Activated CD4-positive, alpha-beta T cell treated with anti-CD3 and anti-CD28 coated beads, Interleukin-2, amount 10 ng/mL, durations not matched to agents 7 days and 5 days (primary cell): ENCODE results near the gene ECE1. TPM values are rescaled to one million over a fixed set of nuclear protein-coding genes. Genes with fewer than 3 reads are reported as not detected.
A peak's percentile ranks its signal among the peaks of the same experiment; 100 is the strongest.
"Not testable (repeated sequence)": the region's sequence is repeated elsewhere in the genome, so short reads cannot be mapped to it uniquely, and the experiment has no call there.

ENCODE experiments used
- CTCF ChIA-PET: fragments of 350-600 bp; sonication (Branson Sonifier 250); formaldehyde crosslinking; loops from one replicate; lab custom pipeline; 2021; ENCODE audit warnings: antibody characterized with exemption; lab: Charles Lee
- POLR2A ChIA-PET: fragments of 350-600 bp; sonication (Branson Sonifier 250); formaldehyde crosslinking; loops from one replicate; lab custom pipeline; 2021; ENCODE audit warnings: antibody characterized with exemption; lab: Charles Lee
- DNase-seq: peaks from one replicate; pipeline ENCODE4 v3.0.0-alpha.2; 2020
- H3K27ac Mint-ChIP-seq: one replicate; pipeline ENCODE4 v1.8.0; 2021; ENCODE audit warnings: mild to moderate bottlenecking, moderate library complexity, mixed read lengths
- H3K27me3 Mint-ChIP-seq: one replicate; pipeline ENCODE4 v1.8.0; 2021; ENCODE audit warnings: mixed read lengths
- H3K36me3 Mint-ChIP-seq: one replicate; pipeline ENCODE4 v1.8.0; 2021; ENCODE audit warnings: low read depth, mixed read lengths
- H3K4me1 Mint-ChIP-seq: one replicate; pipeline ENCODE4 v1.8.0; 2021; ENCODE audit warnings: mixed read lengths
- H3K4me3 Mint-ChIP-seq: one replicate; pipeline ENCODE4 v1.8.0; 2021; ENCODE audit warnings: mild to moderate bottlenecking, moderate library complexity, mixed read lengths
- H3K9me3 Mint-ChIP-seq: one replicate; pipeline ENCODE4 v1.8.0; 2021; ENCODE audit warnings: mixed read lengths
- total RNA-seq, 2 experiments: library from RNA; stranded (reverse); gene quantifications; one replicate each; pipeline ENCODE4 v1.2.3, GENCODE V29; 2021

The ECE1 gene
- total RNA-seq, 2 experiments from 2014 or later = 101 to 107 TPM

DNA sequence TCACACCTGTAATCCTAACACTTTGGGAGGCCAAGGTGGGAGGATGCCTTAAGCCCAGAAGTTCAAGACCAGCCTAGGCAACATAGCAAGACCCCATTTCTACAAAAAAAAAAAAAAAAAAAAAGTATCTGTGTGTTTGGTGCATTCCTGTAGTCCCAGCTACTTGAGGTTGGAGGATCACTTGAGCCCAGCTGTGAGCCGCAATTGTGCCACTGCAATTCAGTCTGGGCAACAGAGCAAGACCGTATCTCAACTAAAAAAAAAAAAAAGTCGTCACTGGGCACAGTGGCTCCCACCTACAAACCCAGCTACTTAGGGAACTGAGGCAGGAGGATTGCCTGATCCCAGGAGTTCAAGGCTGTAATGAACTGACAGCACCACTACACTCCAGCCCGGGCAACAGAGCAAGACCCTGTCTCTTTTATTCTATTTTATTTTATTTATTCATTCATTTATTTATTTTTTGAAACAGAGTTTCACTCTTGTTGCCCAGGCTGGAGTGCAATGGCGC, 105.0 kb downstream of the ECE1 start:
- POLR2A ChIA-PET = no interaction called here
- Mint-ChIP-seq H3K27me3 (peaks cover 11% of the 10 kb centered on the region), H3K27ac (no peak overlapping the region), H3K4me3 (no peak overlapping the region), H3K36me3 (no peaks in the 10 kb centered on the region), H3K9me3 (no peaks in the 10 kb centered on the region), H3K4me1 (peaks cover 4% of the 10 kb centered on the region)
- CTCF ChIA-PET = interaction anchor here (0.6 to 3.3 kb wide), 3 partner anchors 10 to 299 kb away, joined by 3 to 22 read pairs (median 4); no protein-coding TSS in a partner anchor
- DNase-seq = no peak

DNA sequence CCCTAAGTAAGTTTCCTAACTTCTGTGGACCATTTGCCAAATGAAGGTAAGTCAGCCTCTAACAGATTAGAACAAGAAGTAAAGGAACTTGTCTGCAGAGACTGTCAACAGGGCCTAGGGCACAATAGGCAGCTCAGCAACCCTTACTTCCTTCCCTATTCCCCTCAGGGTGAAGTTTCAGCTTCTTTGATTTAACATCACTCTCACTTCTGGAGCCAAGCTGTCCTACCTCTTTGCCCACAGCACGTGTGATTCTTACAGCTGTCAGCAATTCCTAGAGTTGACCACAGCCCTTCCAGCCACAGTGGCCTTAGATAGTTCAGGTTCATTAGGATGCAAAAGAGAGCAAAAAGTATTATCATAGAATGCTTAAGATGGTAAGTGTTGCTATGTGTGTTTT, 106.0 kb downstream of the ECE1 start:
- Mint-ChIP-seq H3K4me3 (no peak overlapping the region), H3K36me3 (no peaks in the 10 kb centered on the region), H3K4me1 (no peaks in the 10 kb centered on the region), H3K27me3 (peaks cover 11% of the 10 kb centered on the region), H3K27ac (no peak overlapping the region), H3K9me3 (no peaks in the 10 kb centered on the region)
- DNase-seq = no peak
- POLR2A ChIA-PET = no interaction called here
- CTCF ChIA-PET = interaction anchor here (1.2 to 3.3 kb wide), 4 partner anchors 11 to 488 kb away, joined by 3 to 22 read pairs (median 5); no protein-coding TSS in a partner anchor

DNA sequence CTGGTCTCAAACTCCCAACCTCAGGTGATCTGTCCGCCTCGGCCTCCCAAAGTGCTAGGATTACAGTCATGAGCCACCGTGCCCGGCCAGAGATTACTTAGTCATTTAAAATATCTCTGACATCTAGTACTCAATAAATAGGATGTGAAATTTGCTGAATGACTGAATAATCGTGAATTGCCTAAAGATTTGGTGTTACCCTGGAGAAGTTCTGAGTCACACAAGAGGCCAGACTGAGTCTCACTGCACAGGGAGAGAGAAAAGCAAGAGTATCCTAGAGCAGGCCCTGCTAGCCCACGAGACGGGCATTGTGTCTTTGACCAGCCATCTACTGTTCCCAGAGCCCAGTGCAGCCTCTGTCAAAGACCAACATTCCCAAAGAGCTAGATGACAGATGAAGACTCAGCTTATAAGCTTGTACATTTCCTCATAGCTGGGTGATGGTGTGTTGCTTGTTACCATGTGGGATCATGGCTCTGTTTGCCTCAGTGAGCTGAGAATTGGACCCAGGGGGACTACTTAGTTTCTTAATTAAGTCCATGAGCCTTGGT, 108.0 kb downstream of the ECE1 start:
- POLR2A ChIA-PET = no interaction called here
- Mint-ChIP-seq H3K4me1 (peaks cover 3% of the 10 kb centered on the region), H3K27me3 (peaks cover 12% of the 10 kb centered on the region), H3K36me3 (no peaks in the 10 kb centered on the region), H3K4me3 (no peak overlapping the region), H3K27ac (no peak overlapping the region), H3K9me3 (no peaks in the 10 kb centered on the region)
- CTCF ChIA-PET = no interaction called here
- no peak for DNase-seq

DNA sequence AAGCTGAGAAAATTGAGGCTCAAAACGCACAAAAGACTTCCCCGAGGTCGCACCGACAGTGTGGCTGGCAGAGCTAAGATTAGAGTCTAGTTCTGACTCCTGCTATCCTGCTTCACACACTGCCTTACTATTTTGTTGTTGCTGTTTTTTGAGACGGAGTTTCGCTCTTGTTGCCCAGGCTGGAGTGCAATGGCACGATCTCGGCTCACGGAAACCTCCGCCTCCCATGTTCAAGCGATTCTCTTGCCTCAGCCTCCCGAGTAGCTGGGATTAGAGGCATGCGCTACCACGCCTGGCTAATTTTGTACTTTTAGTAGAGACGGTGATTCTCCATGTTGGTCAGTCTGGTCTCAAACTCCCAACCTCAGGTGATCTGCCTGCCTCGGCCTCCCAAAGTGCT, 112.0 kb downstream of the ECE1 start:
- H3K9me3 Mint-ChIP-seq, H3K4me3 Mint-ChIP-seq, H3K36me3 Mint-ChIP-seq, POLR2A ChIA-PET, H3K27ac Mint-ChIP-seq, DNase-seq: not testable (repeated sequence)
- Mint-ChIP-seq H3K4me1 (peaks cover 23% of the 10 kb centered on the region), H3K27me3 (peaks cover 12% of the 10 kb centered on the region)
- CTCF ChIA-PET = interaction anchor here (0.6 to 0.9 kb wide), 3 partner anchors 11 to 848 kb away, joined by 3 read pairs; no protein-coding TSS in a partner anchor

DNA sequence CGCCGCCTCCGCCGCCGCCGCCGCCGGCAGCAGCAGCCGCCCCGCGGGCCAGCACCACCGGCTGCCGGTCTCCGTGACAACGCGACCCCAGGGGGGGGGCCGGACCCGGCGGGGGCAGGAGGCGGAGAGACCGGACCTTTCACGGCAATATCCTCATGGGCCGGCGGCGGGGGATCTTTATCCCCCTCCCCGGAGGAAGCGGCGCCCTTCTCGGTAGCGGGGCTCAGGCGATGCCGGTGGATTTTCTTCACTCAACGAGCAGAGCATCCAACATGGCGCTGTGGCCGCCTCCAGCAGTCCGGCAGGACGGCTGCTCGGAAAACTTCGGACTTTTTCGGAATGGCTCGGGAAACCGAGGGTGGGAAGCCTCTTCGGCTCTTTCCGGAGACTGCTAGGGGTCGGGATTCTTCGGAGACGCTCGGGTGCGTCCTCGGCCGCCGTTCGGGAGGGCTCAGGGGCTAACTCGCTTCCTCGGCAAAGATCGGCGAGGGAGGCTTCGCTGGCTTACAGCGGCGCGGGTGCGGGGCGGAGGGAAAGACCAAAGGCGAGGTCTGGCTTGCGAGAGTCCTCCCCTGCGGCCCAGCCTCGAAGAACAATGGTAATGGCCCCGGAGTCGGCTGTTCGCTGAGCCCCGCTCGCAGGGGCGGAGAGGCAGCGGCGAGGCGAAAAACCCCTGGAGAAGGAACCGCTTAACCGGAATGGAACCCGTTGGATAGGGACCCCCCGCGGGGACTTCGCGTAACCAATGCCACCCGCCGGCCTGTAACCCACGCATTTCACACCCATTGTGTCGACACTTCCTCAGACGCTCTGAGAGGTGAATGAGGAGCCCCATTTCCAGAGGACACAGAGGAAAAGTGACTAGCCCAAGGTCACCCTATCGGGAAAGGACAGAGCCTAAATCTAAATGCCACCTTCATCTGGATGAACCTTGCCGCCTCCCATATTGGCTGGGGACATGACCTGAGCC, 113.4 kb downstream of the ECE1 start, which contains the start of gene EIF4G3:
Gene EIF4G3 (minus strand): TSS at position 312 of the 970 bp plus-strand sequence. CDS start 174,155 bp downstream, outside the sequence.
- POLR2A ChIA-PET = no interaction called here
- H3K36me3 Mint-ChIP-seq = peaks cover 3% of the 10 kb centered on the region

DNA sequence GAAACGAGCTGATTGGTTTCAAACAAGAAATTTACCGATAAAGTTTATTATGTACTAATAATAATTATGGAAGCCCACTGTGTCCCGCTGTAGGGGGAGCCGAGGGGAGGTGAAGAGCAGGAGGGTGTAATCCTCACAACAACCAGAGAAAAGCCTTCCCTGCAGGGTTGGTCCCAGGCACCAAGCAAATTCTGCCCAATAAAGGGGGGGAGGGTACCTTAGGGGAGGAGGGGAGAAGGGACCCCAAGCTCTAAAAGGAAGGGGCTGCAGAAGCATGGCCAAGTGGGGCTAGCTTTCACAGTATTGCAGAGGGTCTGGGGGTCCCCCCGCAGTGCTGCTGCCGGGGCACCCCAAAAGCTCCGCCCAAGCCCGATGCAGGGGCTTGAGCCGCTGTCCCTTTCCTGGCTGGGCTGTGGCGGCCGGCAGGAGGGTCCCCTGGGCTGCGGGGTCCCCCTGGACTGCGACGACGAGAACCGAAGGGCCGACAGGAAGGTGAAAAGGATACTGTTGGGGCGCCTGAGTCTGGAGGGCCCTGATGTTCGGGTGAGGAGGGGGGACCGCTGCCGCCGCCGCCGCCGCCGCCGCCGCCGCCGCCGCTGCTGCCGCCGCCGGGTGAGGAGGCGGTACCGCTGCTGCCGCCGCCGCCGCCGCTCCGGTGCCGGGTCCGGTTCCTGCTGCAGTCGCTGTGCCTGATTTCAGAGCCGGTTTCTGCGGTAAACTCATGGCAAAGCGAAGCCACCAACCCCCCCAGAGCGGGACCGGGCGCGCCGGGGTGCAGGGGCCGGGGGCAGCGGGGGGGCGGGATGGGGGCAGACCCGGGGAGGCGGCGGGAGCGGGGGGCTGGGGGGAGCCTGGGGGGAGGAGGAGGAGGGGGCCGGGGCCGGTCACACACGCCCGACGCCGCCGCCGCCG, 114.3 kb downstream of the ECE1 start:
- CTCF ChIA-PET = no interaction called here
- peak; percentile 42 for DNase-seq
- Mint-ChIP-seq H3K4me1 (peaks cover 23% of the 10 kb centered on the region), H3K36me3 (peaks cover 7% of the 10 kb centered on the region), H3K27ac (peak overlapping the region; percentile 90), H3K4me3 (peak overlapping the region; percentile 81), H3K27me3 (peaks cover 11% of the 10 kb centered on the region), H3K9me3 (no peaks in the 10 kb centered on the region)
- POLR2A ChIA-PET = no interaction called here

More for the DNA sequence above, 113.4 kb downstream of the ECE1 start, which contains the start of gene EIF4G3:
- H3K4me3 Mint-ChIP-seq = peak within 1 kb of the TSS; percentile 84
- peaks cover 23% of the 10 kb centered on the region for H3K4me1 Mint-ChIP-seq
- peak within 1 kb of the TSS; percentile 94 for H3K27ac Mint-ChIP-seq
- CTCF ChIA-PET = interaction anchor here (0.6 kb wide), 1 partner anchor 13 kb away, joined by 3 read pairs; no protein-coding TSS in a partner anchor
- no peaks in the 10 kb centered on the region for H3K9me3 Mint-ChIP-seq
- peak; percentile 100 for DNase-seq
- peaks cover 11% of the 10 kb centered on the region for H3K27me3 Mint-ChIP-seq

DNA sequence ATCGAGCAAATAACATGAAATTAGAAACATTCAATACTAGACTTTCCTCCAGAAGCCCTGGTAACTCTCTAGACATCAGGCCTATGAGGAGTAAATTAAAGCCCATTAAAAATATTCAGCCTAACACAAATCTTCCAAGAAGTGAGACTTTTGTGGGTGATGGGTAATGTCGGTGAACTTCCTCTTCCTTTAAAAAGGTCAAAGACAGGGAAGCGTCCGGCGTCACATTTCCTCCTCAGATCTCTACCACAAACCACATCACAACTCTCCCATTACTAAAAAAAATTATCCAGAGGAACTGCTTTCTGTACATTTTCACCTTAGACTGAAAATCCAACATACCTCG, 115.0 kb downstream of the ECE1 start:
- Mint-ChIP-seq H3K4me3 (peak overlapping the region; percentile 81), H3K4me1 (peaks cover 23% of the 10 kb centered on the region), H3K9me3 (no peaks in the 10 kb centered on the region), H3K27me3 (peaks cover 8% of the 10 kb centered on the region), H3K36me3 (peaks cover 10% of the 10 kb centered on the region), H3K27ac (peak overlapping the region; percentile 90)
- DNase-seq = peak; percentile 20
- POLR2A ChIA-PET = no interaction called here
- CTCF ChIA-PET = no interaction called here

DNA sequence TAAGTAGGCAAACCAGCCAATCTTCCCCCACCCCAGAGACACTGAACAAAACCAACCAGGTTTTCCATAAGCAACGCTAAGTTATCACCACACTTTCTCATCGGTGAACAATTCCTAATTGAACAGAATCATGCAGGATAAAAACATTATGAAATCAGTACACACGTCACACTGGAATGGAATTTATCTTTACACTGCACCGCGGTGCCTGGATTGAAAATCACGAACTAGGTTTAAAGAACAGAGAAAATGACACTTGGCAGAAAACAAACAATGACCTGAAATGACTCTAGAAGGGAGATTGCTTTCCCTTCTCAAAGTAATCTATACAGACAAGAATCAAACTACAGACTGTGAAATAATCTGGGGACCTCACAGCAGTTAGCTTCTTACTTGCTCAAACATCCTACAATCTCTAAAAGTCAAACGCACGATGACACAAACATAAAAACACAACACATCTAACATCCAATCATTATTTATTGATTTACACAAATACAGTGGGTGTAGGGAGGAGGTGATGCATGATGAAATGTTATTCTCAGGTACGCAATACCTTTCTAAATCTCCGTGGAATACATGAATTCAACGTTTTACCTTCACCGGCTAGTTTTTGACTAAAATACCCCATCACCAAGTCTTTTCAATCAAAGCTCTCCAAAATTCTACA, 115.5 kb downstream of the ECE1 start:
- ChIA-PET CTCF (interaction anchor here (0.6 to 1.5 kb wide), 2 partner anchors 21 to 881 kb away, joined by 3 to 4 read pairs; no protein-coding TSS in a partner anchor), POLR2A (no interaction called here)
- Mint-ChIP-seq H3K4me1 (peaks cover 23% of the 10 kb centered on the region), H3K27ac (no peak overlapping the region), H3K36me3 (peaks cover 12% of the 10 kb centered on the region), H3K4me3 (peak overlapping the region; percentile 81), H3K27me3 (peaks cover 8% of the 10 kb centered on the region), H3K9me3 (no peaks in the 10 kb centered on the region)
- no peak for DNase-seq

DNA sequence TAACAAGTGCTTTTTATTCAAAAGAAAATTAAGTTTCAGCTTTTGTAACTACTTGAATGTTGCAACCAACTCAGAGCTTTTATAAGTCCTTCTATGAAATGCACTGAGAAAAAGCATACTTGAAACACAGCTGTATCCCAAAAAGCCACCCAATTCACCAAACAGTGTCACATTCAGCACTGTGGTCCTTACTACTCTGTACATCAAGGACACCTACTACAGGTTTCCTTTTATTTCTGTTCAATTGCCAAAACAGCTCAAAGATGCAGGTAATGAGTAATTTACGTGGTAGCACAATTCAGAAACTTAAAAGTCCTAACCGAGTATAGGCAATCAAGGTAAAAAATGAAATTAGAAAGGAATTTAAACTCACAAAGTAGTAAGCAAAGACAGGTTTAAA, 116.0 kb downstream of the ECE1 start:
- Mint-ChIP-seq H3K27ac (no peak overlapping the region), H3K27me3 (peaks cover 5% of the 10 kb centered on the region), H3K36me3 (peaks cover 13% of the 10 kb centered on the region), H3K4me3 (peak overlapping the region; percentile 81), H3K9me3 (no peaks in the 10 kb centered on the region), H3K4me1 (peaks cover 23% of the 10 kb centered on the region)
- ChIA-PET POLR2A (no interaction called here), CTCF (interaction anchor here (0.6 to 1.5 kb wide), 2 partner anchors 21 to 881 kb away, joined by 3 to 4 read pairs; no protein-coding TSS in a partner anchor)
- no peak for DNase-seq

DNA sequence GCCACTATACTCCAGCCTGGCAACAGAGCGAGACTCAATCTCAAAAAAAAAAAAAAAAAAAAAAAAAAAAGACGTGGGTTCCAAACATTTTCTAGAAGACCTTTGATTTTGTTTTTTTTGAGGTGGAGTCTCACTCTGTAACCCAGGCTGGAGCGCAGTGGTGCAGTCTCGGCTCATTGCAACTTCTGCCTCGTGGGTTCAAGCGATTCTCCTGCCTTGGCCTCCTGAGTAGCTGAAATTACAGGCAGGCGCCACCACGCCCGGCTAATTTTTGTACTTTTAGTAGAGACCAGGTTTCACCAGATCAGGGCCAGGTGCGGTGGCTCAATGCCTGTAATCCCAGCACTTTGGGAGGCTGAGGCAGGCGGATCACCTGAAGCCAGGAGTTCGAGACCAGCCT, 117.2 kb downstream of the ECE1 start:
- H3K4me3 Mint-ChIP-seq, DNase-seq, H3K9me3 Mint-ChIP-seq, POLR2A ChIA-PET, H3K27ac Mint-ChIP-seq, H3K27me3 Mint-ChIP-seq: not testable (repeated sequence)
- Mint-ChIP-seq H3K36me3 (peaks cover 15% of the 10 kb centered on the region), H3K4me1 (peaks cover 23% of the 10 kb centered on the region)
- CTCF ChIA-PET = interaction anchor here (2.0 kb wide), 1 partner anchor 11 kb away, joined by 5 read pairs; no protein-coding TSS in a partner anchor

DNA sequence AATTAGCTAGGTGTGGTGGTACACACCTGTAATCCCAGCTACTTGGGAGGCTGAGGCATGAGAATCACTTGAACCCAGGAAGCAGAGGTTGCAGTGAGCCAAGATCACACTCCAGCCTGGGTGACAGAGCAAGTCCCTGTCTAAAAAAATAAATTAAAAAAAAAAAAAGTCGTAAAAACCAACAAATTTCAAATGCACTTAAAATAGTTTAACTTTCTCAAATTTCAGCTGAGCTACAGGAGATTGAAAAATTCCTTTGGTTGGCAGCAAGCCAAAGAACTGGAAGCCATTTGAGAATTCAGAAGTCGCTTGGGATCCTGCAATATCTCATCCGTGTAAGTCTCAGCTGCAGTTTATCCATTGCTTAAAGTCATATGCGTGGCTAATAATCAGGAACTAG, 119.4 kb downstream of the ECE1 start:
- POLR2A ChIA-PET, H3K27ac Mint-ChIP-seq, H3K4me3 Mint-ChIP-seq, CTCF ChIA-PET, H3K9me3 Mint-ChIP-seq, H3K27me3 Mint-ChIP-seq, DNase-seq: not testable (repeated sequence)
- H3K4me1 Mint-ChIP-seq = peaks cover 21% of the 10 kb centered on the region
- H3K36me3 Mint-ChIP-seq = peaks cover 22% of the 10 kb centered on the region
